Epidermal melanocyte (primary cell): ENCODE data around the gene FXR2.

Source experiments
- DNase-seq: peaks from one replicate; pipeline ENCODE4 v3.0.0; 2011; ENCODE audit warnings: low spot score; ENCODE audit not compliant: insufficient read length

The FXR2 gene

GRCh38 chr17:7589204-7589868, 25.4 kb downstream of the FXR2 start:
- peak; percentile 96 for DNase-seq

DNA sequence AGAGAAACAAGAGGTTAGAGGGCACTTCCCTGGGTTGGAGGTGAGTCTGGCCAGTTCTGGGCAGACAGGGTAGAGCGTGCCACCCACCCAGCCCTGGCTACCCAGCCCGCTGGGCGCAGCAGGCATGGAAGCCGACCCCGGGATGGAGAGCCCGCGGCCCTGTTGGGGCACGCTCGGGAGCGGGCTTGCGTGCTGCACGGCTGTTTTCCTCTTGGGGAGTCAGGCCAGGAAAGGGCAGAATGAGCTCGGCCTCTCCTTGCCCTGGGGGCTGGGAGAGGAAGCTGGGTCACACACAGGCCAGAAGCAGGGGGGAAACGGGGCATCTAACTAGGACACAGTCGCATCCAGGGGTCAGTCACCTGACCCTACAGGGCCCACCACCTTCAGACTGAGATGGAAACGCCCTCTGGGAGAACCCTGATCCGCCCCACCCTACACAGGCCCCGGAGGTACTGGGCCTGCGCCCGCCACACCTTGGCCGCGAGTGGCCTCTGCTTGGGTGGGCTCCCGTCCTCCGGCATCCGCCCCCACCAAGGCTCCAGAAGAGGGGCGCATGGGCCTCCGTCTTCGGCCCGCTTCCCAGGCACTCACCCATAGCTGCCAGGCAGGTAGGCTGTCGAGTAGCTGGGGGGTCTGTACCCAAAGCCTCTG, 26.0 kb downstream of the FXR2 start:
- DNase-seq: no peak

- DNase-seq: peak; percentile 71
Measured at GRCh38 chr17:7587420-7588151, 27.1 kb downstream of the FXR2 start.

- DNase-seq: no peak
Measured at GRCh38 chr17:7586673-7587419, 27.9 kb downstream of the FXR2 start.

- DNase-seq: peak; percentile 94
Measured at GRCh38 chr17:7583253-7584109, 31.2 kb downstream of the FXR2 start, which contains the start of gene MPDU1. Gene MPDU1, plus strand, starts transcription at chr17:7583852. Its CDS starts 11 bp downstream, at chr17:7583863.

GRCh38 chr17:7582396-7583252, 32.1 kb downstream of the FXR2 start:
- DNase-seq: no peak

- DNase-seq: no peak
Measured at GRCh38 chr17:7580604-7581575, 33.8 kb downstream of the FXR2 start.

- no peak for DNase-seq
Measured at GRCh38 chr17:7579834-7580603, 34.7 kb downstream of the FXR2 start.

- peak; percentile 57 for DNase-seq
Measured at GRCh38 chr17:7579001-7579833, 35.5 kb downstream of the FXR2 start, which contains the start of gene CD68. Gene CD68, plus strand, starts transcription at chr17:7579638. Its CDS starts 40 bp downstream, at chr17:7579678.

DNA sequence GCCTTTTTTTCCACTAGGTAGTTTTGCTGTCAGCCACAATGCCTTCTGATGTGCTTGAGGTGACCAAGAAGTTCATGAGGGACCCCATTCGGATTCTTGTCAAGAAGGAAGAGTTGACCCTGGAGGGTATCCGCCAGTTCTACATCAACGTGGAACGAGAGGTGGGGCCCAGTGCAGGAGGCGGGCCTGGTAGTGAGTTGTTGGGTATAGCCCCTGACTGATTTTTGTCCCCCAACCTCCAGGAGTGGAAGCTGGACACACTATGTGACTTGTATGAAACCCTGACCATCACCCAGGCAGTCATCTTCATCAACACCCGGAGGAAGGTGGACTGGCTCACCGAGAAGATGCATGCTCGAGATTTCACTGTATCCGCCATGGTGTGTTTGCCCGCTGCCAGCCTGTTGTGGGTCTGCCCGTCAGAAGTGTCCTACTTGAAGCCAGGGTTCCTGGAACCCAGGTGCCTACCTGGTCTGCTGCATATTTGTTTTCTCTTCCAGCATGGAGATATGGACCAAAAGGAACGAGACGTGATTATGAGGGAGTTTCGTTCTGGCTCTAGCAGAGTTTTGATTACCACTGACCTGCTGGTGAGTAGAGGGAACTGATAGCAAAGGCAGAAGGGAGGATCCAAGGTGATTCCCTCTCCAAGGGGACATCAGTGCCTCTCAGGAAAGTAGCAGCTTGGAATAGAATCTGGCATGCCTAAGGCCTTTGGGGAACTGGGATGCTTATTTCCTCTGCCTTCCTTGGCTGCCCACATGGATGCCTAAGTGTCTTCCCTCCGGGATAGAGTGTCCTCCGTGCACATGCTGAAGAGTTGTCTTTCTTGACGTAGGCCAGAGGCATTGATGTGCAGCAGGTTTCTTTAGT, 37.1 kb downstream of the FXR2 start:
- DNase-seq: no peak

DNA sequence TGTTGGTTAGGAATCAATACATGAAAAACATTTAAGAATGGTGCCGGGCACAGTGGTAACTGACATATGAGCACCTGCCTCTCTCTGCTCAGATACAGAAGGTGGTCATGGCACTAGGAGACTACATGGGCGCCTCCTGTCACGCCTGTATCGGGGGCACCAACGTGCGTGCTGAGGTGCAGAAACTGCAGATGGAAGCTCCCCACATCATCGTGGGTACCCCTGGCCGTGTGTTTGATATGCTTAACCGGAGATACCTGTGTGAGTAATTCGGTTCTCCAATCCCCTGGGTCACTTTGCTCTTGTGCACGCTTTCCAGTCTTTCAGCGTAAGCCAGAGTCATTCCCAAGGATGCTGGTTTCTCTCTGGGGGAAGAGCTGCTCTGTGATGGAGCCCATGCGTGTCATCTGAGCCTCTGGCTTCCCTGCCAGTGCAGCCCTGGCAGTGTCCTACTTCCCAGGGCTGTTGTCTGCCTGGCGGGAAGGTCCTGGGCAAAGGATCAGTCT, 38.2 kb downstream of the FXR2 start:
- DNase-seq: no peak

- no peak for DNase-seq
Measured at GRCh38 chr17:7575959-7576358, 38.7 kb downstream of the FXR2 start.

GRCh38 chr17:7575481-7575883, 39.2 kb downstream of the FXR2 start:
- DNase-seq: no peak

- DNase-seq: no peak
Measured at GRCh38 chr17:7574176-7574953, 40.3 kb downstream of the FXR2 start.
